Activated T-cell treated with anti-CD3 and anti-CD28 coated beads for 4 hours (primary cell): ENCODE results near the gene BLNK.

Source experiments
- DNase-seq: peaks from one replicate; pipeline ENCODE4 v3.0.0-alpha.2; 2020

The BLNK gene

GRCh38 chr10:96287392-96288105 lies 16.2 kb upstream of the BLNK start:
- DNase-seq: no peak

DNA sequence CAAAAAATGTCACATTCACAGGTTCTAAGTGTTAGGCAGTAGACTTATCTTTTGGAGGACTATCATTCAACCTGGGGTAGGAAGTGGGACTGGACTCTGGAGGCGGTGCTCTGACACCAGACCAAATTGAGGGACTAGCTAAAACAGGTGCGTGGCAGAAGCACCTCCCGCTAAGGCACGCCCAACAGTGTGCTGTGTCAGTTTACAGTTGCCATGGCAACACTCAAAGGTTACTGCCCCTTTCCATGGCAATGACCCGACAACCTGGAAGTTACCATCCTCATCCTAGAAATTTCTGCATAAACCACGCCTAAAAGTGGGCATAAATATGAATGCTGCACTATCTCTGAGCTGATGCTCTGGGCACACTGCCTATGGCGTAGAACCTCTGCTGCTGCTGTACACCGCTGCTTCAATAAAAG lies 14.0 kb upstream of the BLNK start:
- no peak for DNase-seq

- no peak for DNase-seq
These were observed 12.4 kb upstream of the BLNK start for GRCh38 chr10:96283756-96284155.

DNA sequence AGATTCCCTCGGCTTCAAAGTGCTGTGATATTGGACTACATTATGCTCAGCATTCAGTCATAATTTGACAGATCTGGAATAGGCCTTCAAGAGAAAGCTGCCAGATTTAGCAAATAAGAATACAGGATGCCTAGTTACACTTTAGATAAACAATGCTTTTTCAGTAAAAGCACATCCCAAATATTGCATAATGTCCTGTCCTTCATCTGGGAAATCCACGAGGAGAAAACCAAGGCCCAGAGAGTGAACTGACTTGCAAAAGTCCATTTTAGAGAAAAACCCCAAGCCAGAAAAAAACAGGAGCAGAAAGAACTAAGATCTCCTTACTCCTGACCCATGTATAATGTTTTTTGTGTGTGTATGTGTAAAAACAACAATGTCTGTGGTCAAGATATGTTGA lies 12.0 kb upstream of the BLNK start:
- no peak for DNase-seq

DNA sequence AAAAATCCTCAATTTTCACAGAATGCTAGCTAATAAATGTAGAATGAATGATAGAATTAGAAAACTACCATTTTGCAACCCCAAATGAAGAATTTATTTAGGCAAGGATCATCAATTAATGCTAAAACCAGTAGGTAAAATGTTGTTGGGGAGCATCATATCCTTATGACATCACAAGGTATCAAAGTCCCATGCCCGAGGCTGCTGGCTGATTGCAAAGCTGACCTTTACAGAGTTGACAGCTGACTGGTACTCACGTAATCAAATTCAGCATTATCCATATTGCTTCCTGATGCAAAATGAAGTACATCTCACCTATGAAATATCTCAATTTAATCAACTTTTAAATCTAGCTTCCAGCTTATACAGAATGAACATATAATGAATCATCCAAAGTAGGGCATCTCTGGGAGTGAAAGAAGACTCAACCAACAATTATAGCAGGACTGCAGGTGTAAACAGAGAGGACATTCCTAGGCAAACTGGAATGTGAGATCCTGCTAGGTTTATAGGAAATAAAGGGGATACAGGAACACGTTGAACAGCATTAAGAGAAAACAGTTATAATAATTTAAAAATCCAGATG lies 10.2 kb upstream of the BLNK start:
- DNase-seq: no peak

GRCh38 chr10:96280859-96281258 lies 9.5 kb upstream of the BLNK start:
- DNase-seq: no peak

- no peak for DNase-seq
These were observed 7.8 kb upstream of the BLNK start for GRCh38 chr10:96279191-96279641.

DNA sequence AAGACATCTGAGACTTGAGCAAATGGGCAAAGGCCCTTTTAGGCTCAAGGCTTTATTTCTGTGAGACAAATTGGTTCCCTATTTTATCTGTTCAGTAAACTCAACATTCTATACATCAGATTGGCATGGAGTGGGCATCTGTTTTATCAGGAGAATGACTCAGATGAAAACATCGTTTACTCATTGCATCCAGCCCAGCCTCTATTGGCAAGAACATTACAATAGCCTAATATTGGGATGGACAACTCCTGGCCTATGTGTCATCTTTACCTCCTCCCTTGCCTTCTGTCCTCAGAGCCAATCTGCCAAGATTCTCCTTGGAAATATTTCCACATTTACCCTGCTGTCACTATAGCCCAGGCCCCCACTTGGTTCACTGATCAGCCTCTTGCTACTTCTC lies 5.5 kb upstream of the BLNK start:
- DNase-seq: no peak

GRCh38 chr10:96276426-96276825 lies 5.1 kb upstream of the BLNK start:
- no peak for DNase-seq

DNA sequence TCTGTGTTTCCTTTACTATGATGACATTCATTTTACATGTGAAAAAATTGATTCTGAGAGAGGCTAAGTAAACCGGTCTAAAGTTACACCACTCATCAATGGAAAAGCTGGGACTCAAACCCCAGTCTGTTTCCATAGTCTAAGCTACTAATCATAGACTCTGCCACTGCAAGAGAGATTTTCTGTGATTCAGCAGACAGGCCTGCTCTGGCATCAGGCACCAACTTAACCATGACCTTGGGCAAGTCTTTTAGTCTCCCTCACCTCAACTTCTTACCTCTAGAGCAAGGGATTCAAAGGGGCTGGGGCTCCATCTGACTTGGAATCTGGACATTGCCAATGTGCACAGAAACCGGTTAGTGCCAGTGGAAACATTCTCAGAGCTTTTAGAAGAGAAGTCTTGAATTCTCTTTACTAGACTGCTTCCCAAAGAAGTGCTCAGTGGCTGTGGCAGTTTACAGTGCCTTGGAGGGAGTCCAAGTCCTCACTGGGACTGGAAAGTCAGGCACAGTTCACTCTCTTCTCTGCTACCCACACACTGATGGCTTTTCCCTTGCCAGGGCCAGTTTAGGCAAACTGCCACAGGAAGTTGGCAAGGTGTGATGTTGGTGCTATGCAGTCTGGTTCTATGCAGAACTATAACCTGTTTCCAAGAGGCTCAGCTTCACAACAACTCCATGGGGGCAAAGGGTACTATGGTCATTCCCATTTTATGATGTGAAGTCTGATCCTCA lies 4.5 kb upstream of the BLNK start:
- no peak for DNase-seq

DNA sequence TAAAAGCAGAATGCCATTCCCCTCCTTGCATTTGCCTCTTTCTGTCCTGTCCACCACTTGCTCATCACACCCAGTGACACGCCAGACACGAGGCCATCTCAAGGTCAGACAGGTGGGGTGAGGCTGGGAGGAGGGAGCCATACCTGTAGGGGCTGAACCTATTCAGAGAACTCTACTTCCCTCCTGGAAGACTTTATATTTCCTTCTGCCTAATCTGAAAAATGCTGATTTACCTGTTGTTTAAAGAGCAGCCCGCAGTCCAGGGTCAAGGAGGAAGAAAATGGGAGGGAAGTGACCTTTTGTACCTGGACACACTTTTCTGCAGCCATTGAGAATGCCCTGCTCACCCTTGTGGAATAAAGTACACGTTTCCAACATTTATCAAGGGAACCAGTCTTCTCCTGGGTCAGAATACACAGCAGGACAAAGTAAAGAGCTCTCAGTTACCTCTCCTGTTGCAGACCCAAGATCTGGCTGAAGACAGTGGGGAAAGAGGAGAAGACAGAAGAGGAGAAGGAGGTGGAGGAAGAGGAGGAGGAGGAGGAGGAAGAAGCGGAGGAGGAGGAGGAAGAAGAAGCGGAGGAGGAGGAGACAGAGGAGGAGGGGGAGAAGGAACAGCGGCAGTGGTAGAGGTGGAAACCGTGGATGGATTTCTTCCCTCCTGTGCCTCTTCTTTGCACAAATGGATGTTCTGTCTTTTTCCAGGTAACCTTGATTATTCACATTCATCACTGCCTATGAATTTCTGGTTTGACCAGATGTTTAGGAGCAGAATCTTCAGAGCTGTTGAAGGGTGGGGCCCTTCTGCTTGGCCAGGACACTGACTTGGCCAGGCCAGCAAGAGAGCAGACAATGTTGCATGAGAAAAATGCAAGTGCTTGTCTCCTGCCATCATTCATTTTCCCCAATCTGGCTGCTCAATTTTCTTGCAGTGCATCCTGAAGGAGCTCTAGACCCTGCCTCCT lies 1.2 kb upstream of the BLNK start:
- no peak for DNase-seq

DNA sequence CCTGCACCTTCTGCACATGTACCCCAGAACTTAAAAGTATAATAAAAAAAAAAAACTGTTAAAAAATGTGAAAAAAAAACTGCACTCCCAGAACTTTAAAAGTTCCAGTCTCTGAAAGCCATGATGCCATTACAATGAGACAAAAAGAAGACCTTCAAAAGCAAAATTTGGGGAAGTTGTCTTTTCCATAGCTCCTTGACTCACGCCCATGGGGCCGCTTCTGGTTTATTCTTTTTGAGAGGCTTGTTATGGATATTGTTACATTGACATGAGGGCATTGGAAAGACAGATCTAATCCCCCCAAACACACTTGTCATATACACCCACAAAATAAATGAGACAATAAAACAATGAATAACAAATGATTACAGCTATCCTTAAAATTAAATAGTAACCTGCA lies 798 bp downstream of the BLNK start:
- DNase-seq: no peak

DNA sequence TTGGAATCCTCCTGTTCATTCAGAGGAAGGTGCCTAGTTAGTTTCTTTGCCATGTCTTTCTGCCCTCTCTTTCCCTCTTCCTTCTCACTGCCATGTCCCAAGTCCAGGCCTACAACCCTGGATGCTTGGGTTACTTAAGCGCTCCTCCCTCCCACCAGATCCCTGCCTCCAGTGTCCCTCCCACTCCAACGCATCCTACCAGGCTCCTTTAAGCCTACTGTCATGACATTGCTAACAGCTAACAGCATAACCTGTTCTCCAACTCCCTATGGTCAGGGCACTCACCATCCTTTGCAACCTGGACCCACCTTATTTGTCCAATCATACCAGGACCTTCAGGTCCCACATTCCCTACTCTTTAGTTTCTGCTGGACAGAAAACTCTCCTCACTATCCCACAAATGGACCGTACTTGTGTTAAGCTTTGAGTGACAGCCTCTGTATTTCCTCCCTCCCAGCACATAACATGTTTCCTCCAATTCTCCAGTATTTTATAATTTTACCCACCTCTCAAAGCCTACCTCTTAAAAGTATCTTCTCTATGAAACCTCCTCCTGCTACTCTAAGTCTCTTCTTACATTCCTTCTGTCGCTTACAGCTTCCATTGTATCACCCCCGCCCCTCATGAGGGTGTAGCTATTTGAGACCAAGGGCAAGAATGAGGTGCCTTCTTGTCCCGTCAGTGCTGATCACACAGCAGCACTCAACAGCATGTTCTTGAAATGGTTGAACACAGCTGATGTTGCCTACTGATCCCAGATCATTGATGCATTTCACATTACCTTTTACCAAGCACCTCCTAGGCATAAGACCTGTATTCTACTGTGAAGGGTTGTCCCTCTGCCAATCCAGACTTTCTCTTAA lies 1.7 kb downstream of the BLNK start:
- no peak for DNase-seq

DNA sequence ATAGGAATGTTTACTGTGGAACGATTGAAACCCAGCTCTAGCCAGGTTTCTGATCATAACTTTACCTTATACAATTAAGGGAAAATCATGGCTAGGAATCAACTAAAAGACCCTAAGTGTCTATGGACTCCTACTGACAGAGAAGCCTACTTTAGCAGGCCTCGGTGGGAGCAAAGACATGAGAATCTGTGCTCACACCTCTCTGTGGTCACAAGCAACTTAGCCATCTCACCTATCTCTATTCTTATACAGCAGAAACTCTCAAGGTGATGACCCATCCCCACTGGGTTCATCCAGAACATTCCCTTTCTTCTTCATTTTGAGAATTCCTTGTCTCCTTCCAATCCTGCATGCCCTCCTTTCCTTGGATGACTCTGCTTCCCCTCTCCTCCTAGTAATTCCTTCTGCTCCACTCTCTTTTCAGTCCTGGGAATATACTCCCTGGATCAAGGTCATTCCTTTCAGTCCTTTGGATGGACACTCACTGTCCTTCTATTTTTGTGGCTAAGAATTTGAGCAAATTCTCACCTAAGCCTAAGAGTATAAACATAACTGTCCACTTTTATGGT lies 2.9 kb downstream of the BLNK start:
- no peak for DNase-seq

GRCh38 chr10:96267234-96267705 lies 4.1 kb downstream of the BLNK start:
- DNase-seq: no peak

DNA sequence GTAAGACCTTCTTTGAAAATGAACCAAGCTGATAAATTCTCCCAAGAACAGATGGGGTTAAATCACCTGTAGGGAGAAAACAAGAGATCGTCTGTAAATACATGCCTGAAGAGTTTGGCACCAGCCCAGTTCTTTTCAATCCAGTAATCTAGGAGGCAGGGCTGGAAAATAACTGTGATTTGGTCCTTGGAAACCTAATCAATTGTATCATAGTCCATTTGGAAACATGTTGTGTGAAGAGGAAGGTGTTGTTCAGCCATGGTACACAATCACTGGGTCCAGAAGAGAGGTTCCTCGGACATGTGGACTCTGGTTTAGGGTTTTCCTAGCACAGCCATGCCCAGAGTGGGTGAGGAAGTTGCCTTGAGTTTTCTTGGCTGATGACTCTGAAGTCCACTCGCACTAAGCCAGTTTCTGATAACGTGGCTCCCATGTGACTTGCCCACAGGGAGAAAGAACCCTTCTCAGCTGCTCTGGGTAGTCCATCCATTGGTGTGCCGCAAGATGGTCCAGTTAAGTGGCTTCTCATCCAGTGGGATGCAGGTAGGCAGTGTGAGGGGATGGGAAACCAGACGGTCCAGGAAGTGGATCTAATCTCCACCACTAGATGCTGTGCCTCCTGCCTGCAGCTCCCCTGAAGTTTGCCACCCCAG lies 5.1 kb downstream of the BLNK start:
- no peak for DNase-seq

DNA sequence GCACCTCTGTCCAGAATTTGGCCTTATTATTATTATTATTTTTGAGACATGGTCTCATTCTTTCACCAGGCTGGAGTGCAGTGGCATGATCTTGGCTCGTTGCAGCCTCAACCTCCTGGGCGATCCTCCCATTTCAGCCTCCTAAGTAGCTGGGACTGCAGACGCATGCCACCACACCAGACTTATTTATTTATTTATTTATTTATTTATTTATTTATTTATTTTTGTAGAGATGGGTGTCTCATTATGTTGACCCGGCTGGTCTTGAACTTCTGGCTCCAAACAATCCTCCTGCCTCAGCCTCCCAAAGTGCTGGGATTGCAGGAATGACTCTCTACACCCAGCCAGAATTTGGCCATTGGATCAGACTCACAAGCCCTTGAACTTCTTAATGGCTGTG lies 6.4 kb downstream of the BLNK start:
- DNase-seq: no peak

DNA sequence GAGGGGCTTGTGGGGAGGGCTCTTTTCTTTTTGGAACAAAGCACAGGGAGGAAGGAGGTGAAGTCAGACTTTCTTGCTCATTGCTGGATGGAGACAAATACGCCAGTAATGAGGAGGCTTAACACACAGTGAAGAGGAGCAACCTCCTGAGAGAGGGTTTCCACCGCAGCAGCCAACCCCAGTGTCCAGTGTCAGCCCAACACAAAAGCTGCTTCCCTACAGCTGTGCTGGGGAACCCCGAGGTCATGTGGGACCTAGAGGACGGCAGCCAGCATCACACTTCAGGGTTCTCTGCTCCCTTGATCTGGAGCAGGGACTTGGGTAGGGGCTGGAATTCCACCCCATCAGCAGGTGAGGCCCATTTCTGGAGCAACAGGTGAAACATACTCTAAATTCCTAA lies 7.7 kb downstream of the BLNK start:
- DNase-seq: no peak

DNA sequence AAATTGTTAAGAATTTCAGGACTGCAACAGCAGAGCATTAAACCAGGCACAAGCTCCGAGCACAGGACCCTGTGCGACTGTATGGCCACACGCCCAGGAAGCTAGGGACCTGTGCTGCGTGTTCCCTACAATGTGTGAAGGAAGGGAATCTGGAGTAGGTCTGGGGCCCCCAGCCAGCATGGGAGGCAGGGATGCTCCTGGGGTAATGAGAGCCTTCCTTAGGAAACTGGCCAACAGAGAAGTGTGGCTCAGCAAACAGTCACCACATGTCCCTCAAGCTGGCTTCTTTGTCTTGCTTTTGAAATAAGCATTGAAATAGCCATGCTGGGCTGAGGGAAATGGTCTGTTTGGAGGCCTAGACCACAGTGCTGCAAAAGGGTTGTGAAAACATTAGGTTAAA lies 8.2 kb downstream of the BLNK start:
- no peak for DNase-seq

DNA sequence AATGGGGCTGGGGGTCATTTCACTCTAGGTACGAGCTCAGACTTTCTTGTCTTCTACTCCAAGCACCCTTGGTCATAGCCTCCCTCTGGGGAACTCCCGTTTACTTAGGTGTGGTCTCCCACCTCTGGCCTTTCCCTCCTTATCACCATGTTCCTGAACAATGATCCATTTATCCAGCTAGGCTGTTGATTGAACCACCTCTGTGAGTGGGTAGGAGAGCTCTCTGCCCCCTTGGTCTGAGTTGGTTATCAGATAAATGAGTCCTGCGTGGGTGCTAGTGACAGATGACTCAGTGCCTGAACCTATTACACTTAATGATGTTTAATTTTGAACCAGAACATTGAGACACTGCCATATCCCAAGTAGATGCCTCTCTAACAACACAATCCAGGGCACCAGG lies 9.4 kb downstream of the BLNK start:
- DNase-seq: no peak

DNA sequence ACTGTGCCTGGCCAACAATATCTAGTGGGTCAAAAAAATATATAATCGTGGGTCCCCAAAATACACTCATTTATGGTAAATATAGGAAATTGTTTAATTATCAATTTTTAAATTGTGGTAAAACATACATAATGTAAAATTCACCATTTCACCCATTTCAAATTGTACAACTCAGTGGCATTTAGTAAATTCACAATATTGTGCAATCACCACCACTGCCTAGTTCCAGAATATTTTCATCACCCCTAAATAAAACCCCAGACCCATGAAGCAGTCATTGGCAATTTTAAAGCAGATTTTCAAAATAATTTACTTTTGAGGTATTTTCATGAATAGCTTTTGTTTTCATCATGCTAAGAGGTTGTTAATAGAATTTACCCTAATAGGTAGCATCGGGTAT lies 10.2 kb downstream of the BLNK start:
- DNase-seq: no peak
